OCI-LY7 (cell line): ENCODE measurements around the gene GLIS2. TPM values are rescaled to one million over a fixed set of nuclear protein-coding genes. Genes with fewer than 3 reads are reported as not detected.

Experiments used
- BruUV-seq: library from RNA; stranded (reverse); fragments of 400-500 nt; replicated peaks from 2 replicates; lab custom pipeline; 2021; lab: Mats Ljungman, UMichigan
- CTCF ChIA-PET: fragments of 300-600 bp; sonication (Branson Sonifier 250); formaldehyde crosslinking; loops from one replicate; lab custom pipeline; 2022; ENCODE audit warnings: antibody characterized with exemption; ENCODE audit not compliant: unreplicated experiment; lab: Charles Lee
- POLR2A ChIA-PET: fragments of 300-600 bp; sonication (Branson Sonifier 250); formaldehyde crosslinking; loops from one replicate; lab custom pipeline; 2022; ENCODE audit warnings: antibody characterized with exemption; lab: Charles Lee
- DNase-seq: peaks from one replicate; pipeline ENCODE4 v3.0.0-alpha.2; 2015; ENCODE audit warnings: low spot score
- H2AFZ ChIP-seq: fragments of 200-600 bp; sonication (generic), shearing (Covaris generic); 2 replicates; pipeline ENCODE4 v1.6.1; 2014; ENCODE audit warnings: mild to moderate bottlenecking, antibody characterized with exemption, low read length, moderate library complexity
- H3K27ac ChIP-seq: fragments of 200-600 bp; sonication (generic); 2 replicates; pipeline ENCODE4 v1.5.1; 2014; ENCODE audit warnings: mixed run types, low read depth, mild to moderate bottlenecking, moderate library complexity, low read length, inconsistent platforms; ENCODE audit not compliant: poor library complexity, severe bottlenecking
- H3K36me3 ChIP-seq: fragments of 200-600 bp; sonication (generic); 2 replicates; pipeline ENCODE4 v1.6.1; 2014; ENCODE audit warnings: mild to moderate bottlenecking, antibody characterized with exemption, low read length, moderate library complexity, mixed read lengths; ENCODE audit not compliant: insufficient read depth
- H3K4me1 ChIP-seq: fragments of 200-600 bp; sonication (generic); 2 replicates; pipeline ENCODE4 v1.5.1; 2014; ENCODE audit warnings: mild to moderate bottlenecking, low read length; ENCODE audit not compliant: insufficient read depth, poor library complexity, severe bottlenecking
- H3K4me2 ChIP-seq: fragments of 200-600 bp; sonication (generic); 2 replicates; pipeline ENCODE4 v1.6.1; 2014; ENCODE audit warnings: mild to moderate bottlenecking, low read length
- H3K4me3 ChIP-seq: fragments of 200-600 bp; sonication (generic); 2 replicates; pipeline ENCODE4 v1.5.1; 2014; ENCODE audit warnings: mild to moderate bottlenecking, low read depth, low read length; ENCODE audit not compliant: poor library complexity, severe bottlenecking
- H3K79me2 ChIP-seq: fragments of 200-600 bp; sonication (generic); 2 replicates; pipeline ENCODE4 v1.6.1; 2016; ENCODE audit warnings: low read depth, mild to moderate bottlenecking, low read length, moderate library complexity, mixed read lengths; ENCODE audit not compliant: insufficient read depth
- H3K9me2 ChIP-seq: fragments of 200-600 bp; sonication (generic); 2 replicates; pipeline ENCODE4 v1.6.1; 2016; ENCODE audit warnings: mild to moderate bottlenecking, low read length, mixed read lengths; ENCODE audit not compliant: insufficient read depth
- H3K9me3 ChIP-seq: fragments of 200-600 bp; sonication (generic); 2 replicates; pipeline ENCODE4 v1.6.1; 2014; ENCODE audit warnings: mild to moderate bottlenecking, mixed run types, low read length, mixed read lengths
- H4K20me1 ChIP-seq: fragments of 200-600 bp; sonication (generic); 2 replicates; pipeline ENCODE4 v1.6.1; 2014; ENCODE audit warnings: mild to moderate bottlenecking, antibody characterized with exemption, low read length, moderate library complexity, mixed read lengths; ENCODE audit not compliant: insufficient read depth
- CTCF ChIP-seq: fragments of 200-600 bp; sonication (generic); conservative IDR thresholded peaks from 2 replicates; pipeline ENCODE4 v1.5.1; 2014; ENCODE audit warnings: mild to moderate bottlenecking, antibody characterized with exemption, low read length, moderate library complexity, mixed read lengths
- EZH2phosphoT487 ChIP-seq: fragments of 200-600 bp; sonication (generic); IDR thresholded peaks from 2 replicates; pipeline ENCODE4 v1.6.1; 2018; ENCODE audit warnings: low read depth, borderline replicate concordance, mild to moderate bottlenecking, mixed run types, antibody characterized with exemption, low read length, moderate library complexity, mixed read lengths
- intact Hi-C: fragments of 100-400 bp; cut with micrococcal nuclease; formaldehyde crosslinking; loops from one replicate; pipeline ENCODE4 v1.10.0; 2022; ENCODE audit not compliant: unreplicated experiment
- total RNA-seq, 2 experiments: library from RNA; depleted of rRNA in 1 of 2; stranded (reverse); fragments of >200 nt in 1 of 2; shearing (Covaris generic) in 1 of 2; gene quantifications; 2 replicates each; pipeline ENCODE4 v1.2.3, GENCODE V29; 2014 to 2022

The GLIS2 gene
- total RNA-seq, 2 experiments from 2014 or later = 0.08 TPM; not detected in 1

DNA sequence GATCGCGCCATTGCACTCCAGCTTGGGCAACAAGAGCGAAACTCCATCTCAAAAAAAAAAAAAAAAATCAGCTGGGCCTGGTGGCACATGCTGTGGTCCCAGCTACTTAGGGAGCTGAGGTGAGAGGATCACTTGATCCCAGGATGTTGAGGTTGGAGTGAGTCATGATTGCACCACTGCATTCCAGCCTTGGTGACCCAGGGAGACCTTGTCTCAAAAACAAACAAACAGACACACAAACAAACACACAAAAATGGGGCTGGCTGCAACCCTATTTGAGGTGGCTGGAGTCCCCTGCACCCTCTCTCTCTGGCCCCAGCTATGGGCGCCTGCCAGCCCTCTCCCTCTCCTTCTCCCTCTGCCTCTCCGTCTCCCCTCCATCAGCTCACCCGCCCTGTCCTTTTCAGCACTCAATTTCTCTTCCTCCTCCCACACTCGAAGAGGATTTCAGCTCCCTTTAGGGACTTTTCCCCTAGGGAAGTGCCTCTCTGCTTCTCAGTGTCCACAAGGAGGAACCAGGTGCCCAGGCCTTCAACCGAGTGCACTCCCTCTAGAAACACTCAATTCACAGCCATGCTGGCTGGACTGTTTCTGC is 25.5 kb upstream of the GLIS2 start:
- Histone ChIP-seq H3K9me2 (no peaks in the 10 kb centered on the region), H2AFZ (no peak overlapping the region), H3K4me3 (no peak overlapping the region), H3K4me2 (no peak overlapping the region), H3K27ac (no peak overlapping the region), H3K36me3 (no peaks in the 10 kb centered on the region), H3K79me2 (no peaks in the 10 kb centered on the region), H4K20me1 (no peaks in the 10 kb centered on the region), H3K9me3 (no peaks in the 10 kb centered on the region), H3K4me1 (peaks cover 5% of the 10 kb centered on the region)
- POLR2A ChIA-PET = interaction anchor here (0.7 kb wide), 2 partner anchors 16 to 32 kb away, joined by 4 read pairs; no protein-coding TSS in a partner anchor
- no peak for DNase-seq
- no TSS peak for BruUV-seq
- CTCF ChIA-PET = interaction anchor here (0.6 kb wide), 1 partner anchor 18 kb away, joined by 3 read pairs; no protein-coding TSS in a partner anchor
- intact Hi-C loops = no loop called here
- no peak for TF ChIP-seq CTCF
- TF ChIP-seq EZH2phosphoT487 = no peak

GRCh38 chr16:4291699-4292098 is 24.2 kb upstream of the GLIS2 start:
- ChIA-PET CTCF (no interaction called here), POLR2A (no interaction called here)
- H3K79me2 ChIP-seq = no peaks in the 10 kb centered on the region
- no peak for DNase-seq
- H3K9me3 ChIP-seq = no peaks in the 10 kb centered on the region
- intact Hi-C loops = no loop called here
- H3K27ac ChIP-seq = no peak overlapping the region
- no peak overlapping the region for H3K4me2 ChIP-seq
- TF ChIP-seq CTCF (no peak), EZH2phosphoT487 (no peak)
- H2AFZ ChIP-seq = no peak overlapping the region
- H4K20me1 ChIP-seq = no peaks in the 10 kb centered on the region
- no peaks in the 10 kb centered on the region for H3K36me3 ChIP-seq
- H3K9me2 ChIP-seq = no peaks in the 10 kb centered on the region
- no TSS peak for BruUV-seq
- H3K4me3 ChIP-seq = no peak overlapping the region
- peaks cover 5% of the 10 kb centered on the region for H3K4me1 ChIP-seq

GRCh38 chr16:4293181-4293716 is 22.6 kb upstream of the GLIS2 start:
- H3K9me3 ChIP-seq = no peaks in the 10 kb centered on the region
- H3K36me3 ChIP-seq = no peaks in the 10 kb centered on the region
- intact Hi-C loops = no loop called here
- H2AFZ ChIP-seq = no peak overlapping the region
- no peaks in the 10 kb centered on the region for H3K9me2 ChIP-seq
- no peak for DNase-seq
- H3K4me2 ChIP-seq = no peak overlapping the region
- ChIA-PET CTCF (no interaction called here), POLR2A (interaction anchor here (0.9 kb wide), 1 partner anchor 19 kb away, joined by 3 read pairs; no protein-coding TSS in a partner anchor)
- H3K4me1 ChIP-seq = peaks cover under 1% of the 10 kb centered on the region
- no peaks in the 10 kb centered on the region for H4K20me1 ChIP-seq
- no peaks in the 10 kb centered on the region for H3K79me2 ChIP-seq
- TF ChIP-seq EZH2phosphoT487 (no peak), CTCF (no peak)
- no TSS peak for BruUV-seq
- H3K27ac ChIP-seq = no peak overlapping the region
- no peak overlapping the region for H3K4me3 ChIP-seq
